ENCODE measurements around the gene PRR29. TPM values are rescaled to one million over a fixed set of nuclear protein-coding genes. Genes with fewer than 3 reads are reported as not detected.
"Not testable (repeated sequence)": the region's sequence is repeated elsewhere in the genome, so short reads cannot be mapped to it uniquely, and the experiment has no call there.

PRR29 gene
- total and polyA plus RNA-seq, 2 donors: 0.28 to 0.43 TPM

- H3K36me3 ChIP-seq (ENCODE audit: control insufficient read depth in 2 of 2, insufficient read depth in 2 of 2, low read length in 1 of 2): peaks cover 43 to 44% of the 10 kb centered on the region in 2 donors
- H3K4me3 ChIP-seq (ENCODE audit: low read length in 2 of 2): no peak overlapping the region
- peaks cover 0 to 5% of the 10 kb centered on the region in 2 donors for H3K4me1 ChIP-seq (ENCODE audit: control insufficient read depth in 2 of 2, insufficient read depth in 2 of 2, low read length in 2 of 2)
- H3K27ac ChIP-seq (ENCODE audit: low read depth in 1 of 2, low read length in 1 of 2): no peak overlapping the region
- 80% methylated on average over 6 of the region's 6 CpGs for WGBS
- H3K27me3 ChIP-seq (ENCODE audit: control insufficient read depth in 2 of 2, insufficient read depth in 1 of 2, low read length in 1 of 2): no peaks in the 10 kb centered on the region
- no peak for DNase-seq (ENCODE audit: low read depth in 6 of 9, low spot score in 9 of 9)
- H3K9me3 ChIP-seq (ENCODE audit: control insufficient read depth in 2 of 2, insufficient read depth in 1 of 2, low read length in 1 of 2): peaks cover 0 to 4% of the 10 kb centered on the region in 2 donors
Measured at GRCh38 chr17:64005734-64006167, 7.6 kb downstream of the PRR29 start.

- H3K4me3 ChIP-seq (ENCODE audit: low read length in 2 of 2): no peak overlapping the region
- peaks cover 43 to 44% of the 10 kb centered on the region in 2 donors for H3K36me3 ChIP-seq (ENCODE audit: control insufficient read depth in 2 of 2, insufficient read depth in 2 of 2, low read length in 1 of 2)
- peaks cover 0 to 5% of the 10 kb centered on the region in 2 donors for H3K4me1 ChIP-seq (ENCODE audit: control insufficient read depth in 2 of 2, insufficient read depth in 2 of 2, low read length in 2 of 2)
- DNase-seq (ENCODE audit: low read depth in 6 of 9, low spot score in 9 of 9): no peak
- 87% methylated on average over 13 of the region's 13 CpGs for WGBS
- H3K27me3 ChIP-seq (ENCODE audit: control insufficient read depth in 2 of 2, insufficient read depth in 1 of 2, low read length in 1 of 2): no peaks in the 10 kb centered on the region
- H3K27ac ChIP-seq (ENCODE audit: low read depth in 1 of 2, low read length in 1 of 2): peak overlapping the region in 1 of 2 donors; percentile 41
- H3K9me3 ChIP-seq (ENCODE audit: control insufficient read depth in 2 of 2, insufficient read depth in 1 of 2, low read length in 1 of 2): peaks cover 0 to 4% of the 10 kb centered on the region in 2 donors
Measured at GRCh38 chr17:64006361-64007088, 8.4 kb downstream of the PRR29 start.

DNA sequence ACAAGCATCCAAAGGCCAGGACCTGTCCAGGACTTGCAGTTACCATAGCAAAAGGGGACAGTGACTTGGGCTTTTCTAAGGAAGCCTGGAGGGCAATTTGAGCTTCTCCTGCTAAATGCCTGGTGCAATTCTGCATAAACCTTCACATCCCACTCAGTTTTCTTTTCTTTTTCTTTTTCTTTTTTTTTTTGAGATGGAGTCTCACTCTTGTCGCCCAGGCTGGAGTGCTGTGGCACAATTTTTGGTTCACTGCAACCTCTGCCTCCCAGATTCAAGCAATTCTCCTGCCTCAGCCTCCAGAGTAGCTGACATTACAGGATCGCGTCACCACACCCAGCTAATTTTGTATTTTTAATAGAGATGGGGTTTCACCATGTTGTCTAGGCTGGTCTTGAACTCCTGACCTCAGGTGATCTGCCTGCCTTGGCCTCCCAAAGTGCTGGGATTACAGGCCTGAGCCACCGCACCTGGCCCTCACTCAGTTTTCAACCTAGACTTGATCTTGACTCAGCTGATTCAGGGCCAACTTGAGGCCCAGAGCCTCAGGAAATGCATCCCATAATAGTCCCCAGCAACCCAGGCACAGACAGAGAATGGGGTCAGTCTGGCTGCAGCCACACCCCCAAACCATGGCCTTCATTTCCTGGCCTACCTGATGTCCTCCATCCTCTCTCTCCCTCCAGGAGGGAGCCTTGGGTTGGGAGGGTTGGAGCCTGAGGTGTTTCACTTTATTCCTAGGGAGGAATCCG, 9.1 kb downstream of the PRR29 start:
- H3K27ac ChIP-seq (ENCODE audit: low read depth in 1 of 2, low read length in 1 of 2): peak overlapping the region in 1 of 2 donors; percentile 50
- peaks cover 42 to 43% of the 10 kb centered on the region in 2 donors for H3K36me3 ChIP-seq (ENCODE audit: control insufficient read depth in 2 of 2, insufficient read depth in 2 of 2, low read length in 1 of 2)
- not testable (repeated sequence) for DNase-seq (ENCODE audit: low read depth in 6 of 9, low spot score in 9 of 9); H3K9me3 ChIP-seq (ENCODE audit: control insufficient read depth in 2 of 2, insufficient read depth in 1 of 2, low read length in 1 of 2); H3K4me1 ChIP-seq (ENCODE audit: control insufficient read depth in 2 of 2, insufficient read depth in 2 of 2, low read length in 2 of 2); H3K27me3 ChIP-seq (ENCODE audit: control insufficient read depth in 2 of 2, insufficient read depth in 1 of 2, low read length in 1 of 2); H3K4me3 ChIP-seq (ENCODE audit: low read length in 2 of 2)
- WGBS: 96% methylated on average over 5 of the region's 5 CpGs

GRCh38 chr17:64007838-64008282, 9.7 kb downstream of the PRR29 start:
- Histone ChIP-seq H3K36me3 (ENCODE audit: control insufficient read depth in 2 of 2, insufficient read depth in 2 of 2, low read length in 1 of 2) (peaks cover 37 to 38% of the 10 kb centered on the region in 2 donors), H3K27me3 (ENCODE audit: control insufficient read depth in 2 of 2, insufficient read depth in 1 of 2, low read length in 1 of 2) (no peaks in the 10 kb centered on the region), H3K4me1 (ENCODE audit: control insufficient read depth in 2 of 2, insufficient read depth in 2 of 2, low read length in 2 of 2) (peaks cover 0 to 5% of the 10 kb centered on the region in 2 donors), H3K9me3 (ENCODE audit: control insufficient read depth in 2 of 2, insufficient read depth in 1 of 2, low read length in 1 of 2) (peaks cover 0 to 4% of the 10 kb centered on the region in 2 donors), H3K27ac (ENCODE audit: low read depth in 1 of 2, low read length in 1 of 2) (peak overlapping the region in 1 of 2 donors; percentile 50), H3K4me3 (ENCODE audit: low read length in 2 of 2) (no peak overlapping the region)
- WGBS: 92% methylated on average over 5 of the region's 5 CpGs
- DNase-seq (ENCODE audit: low read depth in 6 of 9, low spot score in 9 of 9): no peak

DNA sequence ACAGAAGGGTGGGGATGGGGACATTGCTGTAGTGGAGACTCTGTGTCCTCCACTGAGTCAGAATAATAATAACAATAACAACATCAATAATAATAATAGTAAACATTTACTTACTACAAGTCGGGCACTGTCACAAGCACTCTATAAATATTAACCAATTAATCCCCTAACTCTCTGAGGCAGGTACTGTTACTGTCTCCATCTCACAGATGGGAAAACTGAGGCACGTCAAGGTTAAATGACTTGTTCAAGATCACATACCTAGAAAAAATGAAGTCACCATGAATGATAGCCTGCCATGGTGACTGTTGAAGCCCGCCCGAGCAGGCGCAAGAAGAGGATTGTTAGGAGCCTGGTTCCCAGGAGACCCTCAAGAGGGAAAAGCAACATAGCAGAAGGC, 10.2 kb downstream of the PRR29 start:
- Histone ChIP-seq H3K4me1 (ENCODE audit: control insufficient read depth in 2 of 2, insufficient read depth in 2 of 2, low read length in 2 of 2) (peaks cover 0 to 5% of the 10 kb centered on the region in 2 donors), H3K27ac (ENCODE audit: low read depth in 1 of 2, low read length in 1 of 2) (no peak overlapping the region), H3K27me3 (ENCODE audit: control insufficient read depth in 2 of 2, insufficient read depth in 1 of 2, low read length in 1 of 2) (no peaks in the 10 kb centered on the region), H3K9me3 (ENCODE audit: control insufficient read depth in 2 of 2, insufficient read depth in 1 of 2, low read length in 1 of 2) (peaks cover 0 to 4% of the 10 kb centered on the region in 2 donors), H3K36me3 (ENCODE audit: control insufficient read depth in 2 of 2, insufficient read depth in 2 of 2, low read length in 1 of 2) (peaks cover 32 to 33% of the 10 kb centered on the region in 2 donors), H3K4me3 (ENCODE audit: low read length in 2 of 2) (no peak overlapping the region)
- 97% methylated on average over 5 of the region's 5 CpGs for WGBS
- DNase-seq (ENCODE audit: low read depth in 6 of 9, low spot score in 9 of 9): no peak

GRCh38 chr17:64008830-64009229, 10.7 kb downstream of the PRR29 start:
- Histone ChIP-seq H3K4me1 (ENCODE audit: control insufficient read depth in 2 of 2, insufficient read depth in 2 of 2, low read length in 2 of 2) (peaks cover 0 to 5% of the 10 kb centered on the region in 2 donors), H3K27ac (ENCODE audit: low read depth in 1 of 2, low read length in 1 of 2) (no peak overlapping the region), H3K27me3 (ENCODE audit: control insufficient read depth in 2 of 2, insufficient read depth in 1 of 2, low read length in 1 of 2) (no peaks in the 10 kb centered on the region), H3K36me3 (ENCODE audit: control insufficient read depth in 2 of 2, insufficient read depth in 2 of 2, low read length in 1 of 2) (peaks cover 27 to 29% of the 10 kb centered on the region in 2 donors), H3K9me3 (ENCODE audit: control insufficient read depth in 2 of 2, insufficient read depth in 1 of 2, low read length in 1 of 2) (peaks cover 0 to 4% of the 10 kb centered on the region in 2 donors), H3K4me3 (ENCODE audit: low read length in 2 of 2) (no peak overlapping the region)
- 85% methylated on average over 4 of the region's 4 CpGs for WGBS
- DNase-seq (ENCODE audit: low read depth in 6 of 9, low spot score in 9 of 9): no peak

DNA sequence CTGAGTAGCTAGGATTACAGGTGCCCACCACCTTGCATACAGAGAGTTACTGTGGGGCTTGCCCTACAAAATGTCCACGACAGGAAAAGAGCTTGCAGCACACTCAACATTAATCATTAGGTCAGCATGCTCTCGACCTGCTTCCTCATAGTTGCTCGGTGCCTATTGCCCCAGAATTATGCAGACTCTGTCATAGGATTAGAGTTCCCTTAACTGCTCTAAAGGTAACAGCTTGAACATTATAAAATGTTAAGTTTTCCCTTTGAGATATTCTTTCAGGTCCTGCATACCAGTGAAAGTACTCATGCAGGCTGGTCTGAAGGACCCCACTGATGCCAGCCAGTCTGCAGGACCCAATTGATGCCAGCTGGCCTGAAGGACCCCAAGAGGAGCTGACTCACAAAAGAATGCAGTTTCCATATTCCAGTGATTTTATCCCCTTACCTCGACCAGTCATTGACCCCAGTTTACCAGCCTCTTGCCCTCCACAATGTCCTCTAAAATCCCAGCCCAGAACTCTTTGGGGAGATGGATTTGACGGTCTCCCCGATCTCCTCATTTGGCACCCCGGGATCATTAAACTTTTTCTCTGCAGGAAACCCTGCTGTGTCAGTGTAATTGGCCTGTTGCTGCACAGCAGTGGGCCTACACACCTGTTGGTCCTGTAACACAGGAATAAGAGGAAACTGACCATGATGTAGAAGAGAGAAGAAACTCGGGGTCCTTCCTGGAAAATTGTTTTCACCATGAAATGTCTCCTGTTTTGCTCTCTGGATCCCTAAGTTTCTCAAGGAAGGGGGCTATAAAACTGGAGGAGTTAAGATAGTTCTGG, 11.6 kb downstream of the PRR29 start:
- no peak overlapping the region for H3K27ac ChIP-seq (ENCODE audit: low read depth in 1 of 2, low read length in 1 of 2)
- no peaks in the 10 kb centered on the region for H3K27me3 ChIP-seq (ENCODE audit: control insufficient read depth in 2 of 2, insufficient read depth in 1 of 2, low read length in 1 of 2)
- WGBS: 81% methylated on average over 8 of the region's 8 CpGs
- H3K9me3 ChIP-seq (ENCODE audit: control insufficient read depth in 2 of 2, insufficient read depth in 1 of 2, low read length in 1 of 2): peaks cover 0 to 4% of the 10 kb centered on the region in 2 donors
- peaks cover 0 to 7% of the 10 kb centered on the region in 2 donors for H3K4me1 ChIP-seq (ENCODE audit: control insufficient read depth in 2 of 2, insufficient read depth in 2 of 2, low read length in 2 of 2)
- H3K4me3 ChIP-seq (ENCODE audit: low read length in 2 of 2): no peak overlapping the region
- no peak for DNase-seq (ENCODE audit: low read depth in 6 of 9, low spot score in 9 of 9)
- peaks cover 18 to 22% of the 10 kb centered on the region in 2 donors for H3K36me3 ChIP-seq (ENCODE audit: control insufficient read depth in 2 of 2, insufficient read depth in 2 of 2, low read length in 1 of 2)

- H3K27me3 ChIP-seq (ENCODE audit: control insufficient read depth in 2 of 2, insufficient read depth in 1 of 2, low read length in 1 of 2): no peaks in the 10 kb centered on the region
- H3K27ac ChIP-seq (ENCODE audit: low read depth in 1 of 2, low read length in 1 of 2): peak overlapping the region; percentile 61 to 74
- no peak overlapping the region for H3K4me3 ChIP-seq (ENCODE audit: low read length in 2 of 2)
- no peaks in the 10 kb centered on the region for H3K36me3 ChIP-seq (ENCODE audit: control insufficient read depth in 2 of 2, insufficient read depth in 2 of 2, low read length in 1 of 2)
- peaks cover 22 to 34% of the 10 kb centered on the region in 2 donors for H3K4me1 ChIP-seq (ENCODE audit: control insufficient read depth in 2 of 2, insufficient read depth in 2 of 2, low read length in 2 of 2)
- peaks cover 0 to 3% of the 10 kb centered on the region in 2 donors for H3K9me3 ChIP-seq (ENCODE audit: control insufficient read depth in 2 of 2, insufficient read depth in 1 of 2, low read length in 1 of 2)
- 98% methylated on average over 6 of the region's 6 CpGs for WGBS
- no peak for DNase-seq (ENCODE audit: low read depth in 6 of 9, low spot score in 9 of 9)
Measured at GRCh38 chr17:64015447-64015846, 17.3 kb downstream of the PRR29 start.
